NCI-H2171 treated with DMSO at 0.1 percent for 48 hours (cell line): Measurements from ENCODE around the gene GPR84.

Experiments used
- DNase-seq: peaks from one replicate; lab custom pipeline; 2025; lab: John Stamatoyannopoulos, UW

The GPR84 gene

DNA sequence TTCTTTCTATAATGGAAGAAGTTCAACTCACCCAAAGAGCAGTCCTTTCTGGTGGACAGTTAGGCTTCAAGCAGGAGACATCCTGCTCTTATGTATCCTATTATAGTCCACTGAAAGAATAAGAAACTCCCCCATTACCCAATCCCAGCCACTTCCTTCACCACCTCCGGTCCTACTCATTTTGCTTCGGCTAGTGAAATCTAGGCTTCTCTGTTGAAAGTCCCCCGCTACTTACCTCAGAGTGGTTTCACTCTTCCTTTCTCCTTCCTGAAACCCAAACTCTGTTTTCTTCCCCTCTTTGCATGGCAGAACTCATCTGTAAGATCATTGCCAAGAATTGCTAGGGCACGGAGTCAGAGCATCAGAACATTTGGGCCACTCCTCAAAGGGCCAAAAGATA, at the start of gene GPR84:
TSS of gene GPR84 (minus strand) at position 74 of the 400 bp plus-strand sequence. CDS start 635 bp downstream, outside the sequence.
- no peak for DNase-seq

GRCh38 chr12:54413284-54414190, 49.3 kb upstream of the GPR84 start:
- DNase-seq: no peak

DNA sequence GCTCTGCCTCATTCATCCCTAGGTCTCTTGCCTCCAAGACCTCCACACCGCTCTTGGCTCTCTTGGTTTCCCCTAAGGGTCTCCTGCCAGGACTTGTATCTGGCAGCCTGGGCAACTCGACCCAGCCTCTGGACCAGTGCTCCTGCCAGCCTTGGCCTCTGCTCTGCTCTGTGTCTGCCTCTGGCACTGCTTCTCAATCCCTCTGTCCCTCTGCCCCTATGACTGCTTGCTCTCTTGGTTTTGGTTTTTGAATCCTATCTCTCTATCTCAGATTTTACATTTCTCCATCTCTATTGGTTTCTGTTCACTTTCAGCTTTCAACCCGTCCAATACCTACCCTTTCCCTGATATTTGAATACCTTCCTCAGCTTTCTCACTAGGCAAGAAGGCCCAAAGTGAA, 48.5 kb upstream of the GPR84 start:
- DNase-seq: no peak

- DNase-seq: no peak
Observed at GRCh38 chr12:54412348-54412747, 48.1 kb upstream of the GPR84 start.

DNA sequence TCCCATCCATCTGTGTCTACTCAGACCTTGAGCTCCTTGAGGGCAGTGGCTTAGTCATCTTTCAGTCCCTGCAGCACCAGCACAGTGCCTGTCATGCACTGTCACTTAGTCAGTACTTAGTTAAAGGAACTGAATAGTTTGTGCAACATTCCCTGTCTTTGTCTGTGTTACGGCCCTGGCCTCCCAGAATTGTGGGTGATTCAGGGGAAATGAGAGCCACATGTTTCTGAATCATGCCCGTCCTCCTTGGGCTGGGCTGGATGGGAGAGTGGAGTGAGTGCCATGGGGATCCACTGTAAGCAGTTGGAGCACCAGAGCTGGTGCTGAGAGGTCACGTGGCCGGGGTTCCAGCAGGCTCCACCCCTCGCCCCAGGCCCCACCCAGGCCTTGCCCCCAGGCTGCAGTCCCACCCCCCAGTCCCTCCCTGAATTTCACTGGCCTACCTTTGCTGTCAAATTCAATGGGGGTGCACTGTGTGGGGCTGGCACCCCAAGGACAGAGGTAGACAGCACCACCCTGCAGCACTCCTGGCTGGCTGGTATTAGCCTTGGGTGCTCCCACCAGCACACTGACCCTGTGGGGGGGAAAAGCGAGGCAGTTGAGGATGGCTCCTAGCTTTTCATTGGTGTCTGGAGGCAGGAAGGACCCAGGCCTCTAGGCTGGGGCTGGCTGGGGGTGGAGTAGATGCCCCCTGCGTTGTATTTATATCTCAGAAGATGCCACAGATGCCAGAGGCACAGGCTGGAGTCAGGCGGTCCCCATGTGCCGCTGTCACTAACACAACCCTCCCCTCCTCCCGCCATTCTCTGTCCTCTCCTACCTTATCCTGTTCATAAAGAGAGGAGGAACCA, 47.3 kb upstream of the GPR84 start:
- DNase-seq: no peak

GRCh38 chr12:54409267-54409666, 45.0 kb upstream of the GPR84 start:
- no peak for DNase-seq

DNA sequence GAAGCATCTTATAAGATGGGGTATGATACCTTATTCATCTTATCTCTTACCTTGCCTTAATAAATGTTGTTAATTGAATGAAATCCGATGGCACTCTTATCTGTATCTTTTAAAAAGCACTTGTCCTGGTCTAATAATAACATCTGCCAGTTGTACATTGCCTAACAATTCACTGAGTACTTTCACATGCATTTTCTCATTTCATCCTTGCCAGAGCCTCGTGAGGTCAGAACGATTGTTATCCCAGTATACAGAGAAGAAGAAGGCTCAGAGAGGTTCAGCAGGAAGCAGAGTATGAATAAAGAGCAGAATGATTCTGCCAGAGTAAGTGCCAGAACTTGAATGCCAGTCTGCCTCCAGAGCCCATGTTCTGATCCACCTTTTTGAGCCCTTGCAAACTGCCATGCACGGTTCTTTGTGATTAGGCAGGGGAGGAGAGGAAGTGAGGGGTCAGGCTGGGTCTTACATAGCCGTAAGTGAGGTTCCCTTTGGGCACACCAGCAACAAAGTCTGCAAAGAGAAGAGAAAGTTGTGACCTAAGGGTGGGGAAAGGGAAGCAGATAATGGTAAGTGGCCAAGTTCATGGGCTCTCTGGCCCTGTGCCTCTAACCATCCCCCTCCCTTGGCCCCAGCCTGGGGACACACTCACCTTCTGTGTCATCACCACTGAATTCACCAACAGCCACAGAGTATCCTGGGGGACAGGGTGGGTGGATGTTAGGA, 43.1 kb upstream of the GPR84 start:
- no peak for DNase-seq

DNA sequence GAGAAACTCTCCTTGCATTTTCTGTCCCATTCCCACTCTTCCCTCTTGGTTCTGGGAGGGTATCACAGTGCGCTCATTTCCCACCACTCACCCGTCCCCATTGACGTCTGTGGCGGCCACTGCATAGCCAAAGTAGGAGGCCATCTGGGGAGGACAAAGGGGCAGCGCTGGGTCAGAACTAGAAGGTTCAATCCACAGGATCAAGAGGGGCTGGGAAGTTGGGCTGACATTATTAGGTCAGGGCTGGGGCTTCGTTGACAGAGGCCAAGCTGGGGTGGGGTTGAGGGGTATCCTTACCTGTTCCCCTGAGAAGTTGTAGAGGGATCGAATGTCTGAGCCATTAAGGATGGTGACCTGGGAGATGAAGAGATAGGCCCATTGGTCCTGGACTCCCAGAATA, 41.3 kb upstream of the GPR84 start:
- DNase-seq: no peak

GRCh38 chr12:54405106-54405505, 40.8 kb upstream of the GPR84 start:
- DNase-seq: no peak

DNA sequence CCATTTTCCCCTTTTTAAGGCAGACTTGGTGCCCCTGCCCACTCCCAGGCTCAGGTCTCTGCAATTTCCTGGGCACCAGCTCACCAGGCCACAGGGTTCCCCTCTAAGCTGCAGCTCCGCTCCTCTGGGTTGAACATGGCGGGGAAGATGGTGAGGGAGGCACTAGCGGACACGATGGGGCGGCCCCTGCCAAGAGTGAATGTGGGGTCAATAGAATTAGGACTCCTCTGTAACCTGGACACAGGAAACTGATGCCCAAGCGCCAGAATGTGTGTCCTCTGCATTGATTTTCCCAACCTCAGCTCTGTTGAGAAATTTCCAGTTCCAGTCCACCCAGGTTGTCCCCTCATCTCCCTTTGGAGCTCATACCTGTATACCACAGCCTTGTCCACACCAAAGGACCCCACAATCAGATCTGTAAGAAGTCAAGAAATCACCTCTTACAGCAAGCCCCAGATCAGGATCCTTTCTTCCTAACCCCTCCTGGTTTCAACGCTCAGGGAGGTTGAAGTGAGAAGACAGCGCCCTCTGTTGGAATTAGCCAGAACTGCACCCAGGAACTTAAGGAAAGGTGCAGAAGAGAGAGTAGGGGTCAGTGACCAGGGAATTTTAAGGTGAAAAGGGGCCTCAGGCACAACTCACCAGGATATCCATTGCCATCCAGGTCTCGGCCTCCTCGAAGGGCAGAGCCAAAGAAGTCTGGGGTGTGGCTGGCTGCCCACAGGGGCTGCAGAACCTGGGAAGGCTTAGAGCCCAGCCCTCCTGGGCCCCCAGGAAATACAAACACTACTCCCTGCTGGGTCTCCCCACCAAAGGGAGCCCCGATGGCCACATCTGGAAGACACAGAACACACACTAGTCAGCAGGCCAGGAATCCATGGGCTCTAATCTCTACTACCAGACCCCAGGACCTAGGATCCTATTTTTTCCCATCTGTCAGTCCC, 40.0 kb upstream of the GPR84 start:
- peak; percentile 48 for DNase-seq

- DNase-seq: no peak
Observed at GRCh38 chr12:54401119-54401518, 36.8 kb upstream of the GPR84 start.

DNA sequence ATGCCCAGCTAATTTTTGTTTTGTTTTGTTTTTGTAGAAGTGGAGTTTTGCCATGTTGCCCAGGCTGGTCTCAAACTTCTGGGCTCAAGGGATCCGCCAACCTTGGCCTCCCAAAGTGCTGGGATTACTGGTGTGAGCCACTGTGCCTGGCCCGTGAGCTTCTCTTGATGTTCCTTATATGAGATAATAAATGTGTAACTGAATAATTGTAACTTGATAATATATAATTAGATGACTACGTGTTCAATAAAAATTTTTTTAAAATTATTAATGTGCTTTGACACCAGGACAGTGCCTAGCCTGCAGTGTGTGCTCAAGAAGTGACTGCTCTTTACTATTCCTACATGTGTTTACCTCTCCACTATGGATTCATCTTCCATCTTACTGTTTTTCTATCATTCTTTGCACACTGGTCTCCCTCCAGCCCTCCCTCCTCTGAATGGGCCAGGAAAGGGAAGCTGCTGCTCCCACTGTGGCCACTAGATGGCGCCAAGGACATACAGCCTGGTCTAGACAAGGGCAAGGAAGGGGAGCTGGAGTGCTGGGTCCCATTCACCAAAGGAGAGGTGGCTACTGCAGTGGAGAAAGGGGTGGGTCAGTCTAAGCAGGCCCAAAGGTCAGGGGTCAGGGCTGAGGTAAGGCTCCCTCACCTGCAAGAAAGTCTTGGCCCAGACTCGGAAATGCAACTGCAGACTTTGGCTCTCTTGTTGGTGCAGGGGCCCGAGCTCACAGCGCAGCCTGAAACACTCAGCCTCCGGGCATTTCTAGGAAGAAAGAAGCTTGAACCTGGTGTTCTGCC, 34.9 kb upstream of the GPR84 start:
- peak; percentile 83 for DNase-seq

DNA sequence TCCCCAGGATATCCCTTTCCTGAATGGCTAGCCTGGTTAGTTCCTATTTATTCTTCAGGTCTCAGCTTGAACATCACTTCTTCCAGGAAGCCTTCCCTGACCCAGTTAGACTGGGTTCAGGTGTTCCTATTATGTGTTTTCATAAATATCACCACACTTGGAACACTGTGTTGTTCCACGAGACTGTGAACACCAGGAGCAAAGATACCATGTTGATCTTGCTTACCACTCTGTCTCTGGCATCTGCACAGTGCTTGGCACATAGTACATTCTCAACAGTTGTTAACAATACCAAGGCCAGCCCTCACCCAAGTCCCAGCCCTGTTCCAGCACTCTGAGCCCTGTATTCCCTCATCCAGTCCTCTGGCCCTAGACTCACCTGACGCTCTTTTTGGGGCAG, 33.9 kb upstream of the GPR84 start:
- DNase-seq: no peak

DNA sequence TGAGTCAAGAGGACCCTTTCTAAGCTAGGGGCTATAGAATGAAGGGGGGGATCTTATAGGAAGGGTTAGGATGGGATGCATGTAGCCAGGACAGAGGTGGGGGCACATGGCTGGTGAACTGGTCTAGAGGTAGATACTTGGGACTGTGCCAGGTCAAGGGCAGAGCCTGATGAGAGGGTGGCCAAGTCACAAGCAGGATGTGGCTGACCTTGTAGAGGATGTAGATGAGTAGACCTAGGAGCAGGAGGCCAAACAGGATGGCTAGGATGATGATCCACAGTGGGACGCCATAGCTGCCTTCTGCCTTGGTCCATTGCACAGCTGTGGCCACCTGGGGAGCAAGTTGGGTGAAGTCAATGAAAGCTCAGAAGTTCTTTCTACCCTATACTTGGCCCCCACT, 32.9 kb upstream of the GPR84 start:
- DNase-seq: no peak

- no peak for DNase-seq
Observed at GRCh38 chr12:54395545-54395944, 31.3 kb upstream of the GPR84 start.

DNA sequence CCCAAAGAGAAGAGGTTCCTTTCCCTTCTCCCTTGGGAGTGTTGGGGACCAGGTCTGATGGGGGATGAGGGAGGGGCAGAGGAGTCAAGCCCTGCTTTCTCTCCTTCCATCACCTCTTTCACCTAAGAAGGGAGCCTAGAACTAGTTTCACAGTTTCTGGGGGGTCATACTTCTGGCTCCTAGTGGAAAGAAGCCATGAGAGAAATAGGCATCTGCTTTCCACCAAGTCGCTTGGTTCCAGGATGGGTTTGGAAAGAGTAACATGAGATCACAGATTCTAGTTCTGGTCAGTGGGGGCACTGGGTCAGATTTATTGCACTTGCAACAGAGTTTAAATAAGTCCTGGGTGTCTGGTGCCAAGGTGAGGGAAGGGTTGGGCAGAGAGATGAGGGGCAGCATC, 30.7 kb upstream of the GPR84 start:
- DNase-seq: no peak

DNA sequence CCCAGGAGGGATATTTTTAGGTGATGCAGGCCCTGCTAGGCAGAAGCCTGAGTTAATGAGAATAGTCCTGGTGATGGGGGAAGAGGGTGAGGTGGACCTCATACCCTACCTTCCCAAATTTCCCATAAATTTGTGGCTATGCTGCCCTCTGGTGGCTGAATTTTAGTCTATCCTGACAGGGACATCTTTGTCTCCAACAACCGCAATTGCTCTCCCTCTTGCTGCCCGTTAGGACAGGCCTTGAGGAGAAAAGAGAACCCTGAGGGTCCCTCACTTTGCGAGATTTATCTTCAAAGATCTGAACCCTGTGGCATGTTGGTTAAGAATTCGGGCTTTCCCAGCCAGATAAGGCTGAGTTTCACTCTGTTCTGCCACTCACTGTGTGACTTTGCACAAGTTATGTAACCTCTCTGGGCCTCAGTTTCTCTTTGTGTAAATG, 30.0 kb upstream of the GPR84 start:
- peak; percentile 77 for DNase-seq

- peak; percentile 79 for DNase-seq
Observed at GRCh38 chr12:54393743-54394142, 29.5 kb upstream of the GPR84 start.

- DNase-seq: peak; percentile 97
Observed at GRCh38 chr12:54393207-54393609, 28.9 kb upstream of the GPR84 start.

DNA sequence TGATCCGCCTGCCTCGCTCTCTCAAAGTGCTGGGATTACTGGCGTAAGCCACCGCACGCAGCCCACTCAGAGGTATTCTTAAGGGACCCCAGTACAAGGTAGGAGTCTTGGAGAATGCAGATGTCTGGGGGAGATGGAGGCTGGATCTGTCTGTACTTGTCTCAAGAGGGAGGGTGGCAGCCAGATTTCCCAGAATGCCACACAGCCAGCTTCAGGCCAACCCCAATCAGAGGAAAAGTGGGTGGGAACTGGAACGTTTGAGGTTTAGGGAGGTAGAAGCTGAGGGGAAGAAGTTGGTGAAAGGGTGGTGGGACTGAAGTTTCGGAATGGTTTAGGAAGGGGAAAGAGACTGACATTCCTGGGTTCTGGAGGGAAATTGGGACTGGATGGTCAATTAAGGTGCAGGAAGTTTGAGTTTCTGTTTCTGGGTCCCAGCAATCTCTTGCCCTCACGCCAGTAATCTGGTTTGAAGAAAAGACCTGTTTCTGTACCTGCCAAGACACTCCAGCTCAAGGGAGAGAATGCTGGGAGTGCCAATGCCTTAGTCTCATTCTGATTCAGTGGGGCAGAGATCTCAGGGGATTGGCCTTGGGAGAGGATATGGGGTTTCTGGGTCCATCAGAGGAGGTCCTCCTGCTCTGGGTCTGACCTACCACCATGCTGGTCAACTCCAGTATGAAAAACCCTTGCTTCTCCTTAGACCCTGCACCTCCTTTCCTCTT, 28.4 kb upstream of the GPR84 start:
- DNase-seq: peak; percentile 98
